ENCODE data around the gene DUOXA2. TPM values are rescaled to one million over a fixed set of nuclear protein-coding genes. Genes with fewer than 3 reads are reported as not detected.

The DUOXA2 gene
- total RNA-seq, 1 donor from 2014 or later = not detected

DNA sequence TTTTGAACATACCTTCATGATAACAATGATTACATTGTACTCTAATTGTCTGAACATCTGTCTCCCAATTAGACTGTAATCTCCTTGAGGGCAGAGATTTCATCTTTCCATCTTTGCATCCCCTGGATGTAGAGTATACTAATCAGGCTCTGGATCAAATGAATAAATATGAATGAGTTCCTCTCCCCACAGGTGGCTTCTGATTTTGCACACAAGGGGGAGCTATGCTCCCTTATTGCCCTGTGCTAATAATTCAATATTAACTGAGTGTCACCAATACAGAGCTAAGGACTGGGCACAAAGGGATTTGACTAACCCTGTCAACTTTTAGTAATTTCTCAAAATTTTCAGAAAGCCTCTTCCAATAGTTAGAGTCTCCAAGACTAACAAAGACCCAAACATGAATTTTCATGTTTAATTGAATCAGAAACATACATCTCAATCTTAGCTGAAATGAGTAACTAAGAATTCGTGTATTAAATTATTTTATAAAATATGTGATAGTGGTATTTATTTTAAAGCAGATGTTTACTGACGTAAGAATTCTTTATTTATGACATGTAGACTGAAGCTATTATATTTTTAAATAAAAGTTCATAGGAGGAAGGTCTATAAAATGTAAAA is 12.5 kb downstream of the DUOXA2 start:
- no peak for FAIRE-seq
- no peaks in the 10 kb centered on the region for H3K36me3 ChIP-seq (ENCODE audit: control insufficient read depth, insufficient read depth, low read length)
- no peaks in the 10 kb centered on the region for H3K27me3 ChIP-seq (ENCODE audit: control insufficient read depth, insufficient read depth, low read length)
- peak; percentile 55 for DNase-seq (ENCODE audit: low read depth)
- no peak overlapping the region for H3K4me3 ChIP-seq (ENCODE audit: low read depth, low read length)
- TF ChIP-seq, protein P1, sequence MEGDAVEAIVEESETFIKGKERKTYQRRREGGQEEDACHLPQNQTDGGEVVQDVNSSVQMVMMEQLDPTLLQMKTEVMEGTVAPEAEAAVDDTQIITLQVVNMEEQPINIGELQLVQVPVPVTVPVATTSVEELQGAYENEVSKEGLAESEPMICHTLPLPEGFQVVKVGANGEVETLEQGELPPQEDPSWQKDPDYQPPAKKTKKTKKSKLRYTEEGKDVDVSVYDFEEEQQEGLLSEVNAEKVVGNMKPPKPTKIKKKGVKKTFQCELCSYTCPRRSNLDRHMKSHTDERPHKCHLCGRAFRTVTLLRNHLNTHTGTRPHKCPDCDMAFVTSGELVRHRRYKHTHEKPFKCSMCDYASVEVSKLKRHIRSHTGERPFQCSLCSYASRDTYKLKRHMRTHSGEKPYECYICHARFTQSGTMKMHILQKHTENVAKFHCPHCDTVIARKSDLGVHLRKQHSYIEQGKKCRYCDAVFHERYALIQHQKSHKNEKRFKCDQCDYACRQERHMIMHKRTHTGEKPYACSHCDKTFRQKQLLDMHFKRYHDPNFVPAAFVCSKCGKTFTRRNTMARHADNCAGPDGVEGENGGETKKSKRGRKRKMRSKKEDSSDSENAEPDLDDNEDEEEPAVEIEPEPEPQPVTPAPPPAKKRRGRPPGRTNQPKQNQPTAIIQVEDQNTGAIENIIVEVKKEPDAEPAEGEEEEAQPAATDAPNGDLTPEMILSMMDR (IDR thresholded peaks at IDR 0.05; ENCODE audit: insufficient read depth, low read length, severe bottlenecking) = peak; percentile 68

DNA sequence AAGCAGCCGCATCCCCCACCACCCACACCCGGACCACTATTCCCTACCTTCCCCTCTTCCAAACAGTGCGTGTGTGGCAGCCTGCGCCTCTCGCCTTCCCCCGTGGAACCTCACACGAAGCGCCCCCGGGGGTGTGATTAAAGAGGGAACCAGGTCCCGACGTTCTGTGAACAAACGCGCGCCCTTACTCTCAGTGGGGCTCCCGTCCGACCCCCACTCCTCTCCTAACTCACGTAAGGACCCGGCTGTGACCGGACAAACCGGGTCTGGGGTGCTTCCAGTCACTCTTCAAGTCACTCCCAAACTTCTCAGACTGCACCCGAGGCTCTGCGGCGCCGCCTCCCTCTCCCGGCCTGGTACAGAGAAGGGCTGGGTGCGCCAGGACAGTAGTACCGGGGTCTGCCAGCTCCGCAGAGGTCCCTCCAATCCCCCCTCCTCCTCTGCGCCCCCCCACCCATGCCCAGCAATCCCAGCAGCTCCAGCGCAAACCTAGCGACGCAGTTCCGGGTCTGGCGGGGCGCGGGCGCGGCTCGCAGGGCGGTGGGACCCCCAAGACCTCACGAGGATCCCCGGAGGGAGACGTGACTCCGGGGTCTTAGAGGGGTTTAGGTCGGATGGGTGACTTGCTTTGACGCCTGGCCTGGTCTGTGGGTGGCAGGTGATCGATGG is 15.0 kb downstream of the DUOXA2 start:
- H3K36me3 ChIP-seq (ENCODE audit: control insufficient read depth, insufficient read depth, low read length) = peaks cover 2% of the 10 kb centered on the region
- FAIRE-seq (no peak), DNase-seq (ENCODE audit: low read depth) (no peak)
- H3K27me3 ChIP-seq (ENCODE audit: control insufficient read depth, insufficient read depth, low read length) = no peaks in the 10 kb centered on the region
- H3K4me3 ChIP-seq (ENCODE audit: low read depth, low read length) = peak overlapping the region; percentile 65
- TF ChIP-seq, protein P1 (IDR thresholded peaks at IDR 0.05; ENCODE audit: insufficient read depth, low read length, severe bottlenecking) = no peak

DNA sequence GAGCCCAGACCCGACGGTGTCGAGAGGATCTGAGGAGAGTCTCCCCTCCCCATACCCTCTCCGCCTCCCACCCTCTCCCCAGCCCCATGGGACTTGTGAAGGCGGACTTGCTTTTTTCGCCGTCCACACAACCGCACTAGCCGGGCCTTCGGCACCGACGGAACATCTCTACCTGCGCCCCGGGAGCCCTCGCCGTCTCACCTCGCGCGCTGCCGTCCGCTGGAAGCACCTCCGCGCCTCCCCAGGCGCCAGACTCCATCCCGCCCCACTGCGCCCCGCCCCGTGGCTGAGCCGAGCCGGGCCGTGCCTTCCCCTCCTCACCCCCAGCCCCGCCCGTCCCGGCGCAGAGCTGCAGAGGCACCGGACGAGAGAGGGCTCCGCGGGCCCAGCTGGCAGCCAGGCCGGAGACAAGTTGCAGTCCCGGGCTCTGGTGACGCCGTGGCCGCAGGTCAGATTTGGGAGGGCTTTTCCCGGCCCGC is 15.6 kb downstream of the DUOXA2 start, which contains the start of the genes DUOX1 and DUOXA1:
Gene DUOX1 (plus strand): TSS at position 344 of the 479 bp plus-strand sequence. CDS start 1,973 bp downstream, outside the sequence.
Gene DUOXA1 (minus strand): TSS at position 229 of the 479 bp plus-strand sequence. CDS start 6,865 bp downstream, outside the sequence.
- TF ChIP-seq, protein P1 (IDR thresholded peaks at IDR 0.05; ENCODE audit: insufficient read depth, low read length, severe bottlenecking) = no peak
- FAIRE-seq = no peak
- Histone ChIP-seq H3K4me3 (ENCODE audit: low read depth, low read length) (peak within 1 kb of the TSS; percentile 65), H3K27me3 (ENCODE audit: control insufficient read depth, insufficient read depth, low read length) (no peaks in the 10 kb centered on the region), H3K36me3 (ENCODE audit: control insufficient read depth, insufficient read depth, low read length) (peaks cover 3% of the 10 kb centered on the region)
- peak; percentile 56 for DNase-seq (ENCODE audit: low read depth)

DNA sequence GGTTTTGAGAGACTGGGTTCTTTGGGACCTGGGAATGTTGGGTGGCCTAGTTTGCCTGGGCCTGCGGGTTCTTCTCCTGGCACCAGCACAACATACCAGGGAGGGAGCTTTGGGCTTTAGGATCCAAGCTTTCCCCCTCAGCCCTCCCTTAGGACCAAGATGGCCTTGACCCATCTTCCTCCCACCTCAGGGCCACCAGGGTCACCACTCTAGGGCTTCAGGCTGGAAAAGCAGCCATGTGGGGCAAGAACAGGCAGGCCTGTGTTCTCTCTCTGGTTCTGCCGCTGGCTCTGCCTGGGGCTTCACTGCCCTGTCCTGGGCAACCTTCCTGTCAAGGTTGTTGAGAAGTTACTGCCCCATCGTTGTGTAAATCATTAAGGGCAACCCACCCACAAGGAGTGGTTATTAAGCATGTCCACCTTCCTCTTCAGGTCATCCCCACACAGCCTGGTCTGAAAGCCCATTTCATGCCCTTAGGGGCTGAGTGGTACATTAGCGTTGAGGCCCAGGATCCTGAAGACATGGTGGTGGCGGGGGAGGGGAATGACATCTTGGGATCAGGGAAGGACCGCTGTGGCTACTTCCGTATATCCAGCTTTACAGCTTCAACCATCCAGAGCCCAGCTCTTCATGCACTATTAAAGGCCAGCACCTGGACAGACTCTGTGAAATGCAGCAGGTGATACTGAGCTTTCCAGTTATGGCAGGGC is 16.3 kb downstream of the DUOXA2 start:
- DNase-seq (ENCODE audit: low read depth) = no peak
- FAIRE-seq = no peak
- no peaks in the 10 kb centered on the region for H3K27me3 ChIP-seq (ENCODE audit: control insufficient read depth, insufficient read depth, low read length)
- TF ChIP-seq, protein P1 (IDR thresholded peaks at IDR 0.05; ENCODE audit: insufficient read depth, low read length, severe bottlenecking) = no peak
- peaks cover 3% of the 10 kb centered on the region for H3K36me3 ChIP-seq (ENCODE audit: control insufficient read depth, insufficient read depth, low read length)
- peak overlapping the region; percentile 65 for H3K4me3 ChIP-seq (ENCODE audit: low read depth, low read length)

DNA sequence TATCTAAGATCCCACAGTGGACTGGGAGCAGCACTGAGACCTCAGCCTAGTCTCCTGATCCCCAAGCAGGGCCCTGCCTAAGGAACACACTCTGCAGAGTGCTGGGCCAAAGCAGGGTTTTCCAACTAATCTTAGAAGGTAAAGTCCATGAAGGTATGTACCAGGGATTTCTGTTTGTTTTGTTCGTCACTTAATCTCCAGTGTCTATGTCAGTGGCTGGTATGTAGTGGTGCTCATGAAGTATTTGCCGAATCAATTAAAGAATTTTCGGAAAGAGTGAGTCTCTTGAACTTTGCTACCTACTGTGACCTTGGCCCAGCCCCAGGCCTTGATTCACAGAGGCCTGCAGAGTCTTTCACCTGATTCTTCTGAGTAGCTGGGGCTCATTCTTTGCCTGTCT is 17.4 kb downstream of the DUOXA2 start:
- TF ChIP-seq, protein P1 (IDR thresholded peaks at IDR 0.05; ENCODE audit: insufficient read depth, low read length, severe bottlenecking) = no peak
- FAIRE-seq = no peak
- H3K27me3 ChIP-seq (ENCODE audit: control insufficient read depth, insufficient read depth, low read length) = no peaks in the 10 kb centered on the region
- H3K36me3 ChIP-seq (ENCODE audit: control insufficient read depth, insufficient read depth, low read length) = peaks cover 3% of the 10 kb centered on the region
- DNase-seq (ENCODE audit: low read depth) = no peak
- no peak overlapping the region for H3K4me3 ChIP-seq (ENCODE audit: low read depth, low read length)

Data from bronchial epithelial cell (primary cell).